ENCODE measurements around the gene RBFOX2.

Gene RBFOX2

GRCh38 chr22:35690001-35690400 is 338.6 kb downstream of the RBFOX2 start:
- H3K4me3 Mint-ChIP-seq, result no peak overlapping the region
- H3K4me1 Mint-ChIP-seq, result peaks cover 5% of the 10 kb centered on the region
- H3K9me3 Mint-ChIP-seq, result no peaks in the 10 kb centered on the region
- H3K27me3 Mint-ChIP-seq, result no peaks in the 10 kb centered on the region
- no peak overlapping the region for H3K27ac Mint-ChIP-seq
- H3K36me3 Mint-ChIP-seq, result no peaks in the 10 kb centered on the region

- no peaks in the 10 kb centered on the region for H3K9me3 Mint-ChIP-seq
- H3K27ac Mint-ChIP-seq, result no peak overlapping the region
- no peak overlapping the region for H3K4me3 Mint-ChIP-seq
Measured at GRCh38 chr22:35688913-35689675, 339.5 kb downstream of the RBFOX2 start.

More at GRCh38 chr22:35688913-35689675, 339.5 kb downstream of the RBFOX2 start:
- Mint-ChIP-seq H3K36me3 (no peaks in the 10 kb centered on the region), H3K27me3 (no peaks in the 10 kb centered on the region), H3K4me1 (peaks cover 5% of the 10 kb centered on the region)
